ENCODE results near the gene BTBD2.

BTBD2 gene

GRCh38 chr19:2016041-2016807 lies 710 bp upstream of the BTBD2 start:
- FAIRE-seq (no peak), DNase-seq (ENCODE audit: insufficient read length, low spot score) (peak; percentile 85)

- DNase-seq (ENCODE audit: insufficient read length, low spot score) (peak; percentile 37), FAIRE-seq (no peak)
Measured at GRCh38 chr19:2014731-2015607, 545 bp downstream of the BTBD2 start.

- DNase-seq (ENCODE audit: insufficient read length, low spot score): no peak
- FAIRE-seq: no peak
Measured at GRCh38 chr19:2014131-2014571, 1.4 kb downstream of the BTBD2 start.

- no peak for DNase-seq (ENCODE audit: insufficient read length, low spot score)
- no peak for FAIRE-seq
Measured at GRCh38 chr19:2013683-2013961, 1.9 kb downstream of the BTBD2 start.

- DNase-seq (ENCODE audit: insufficient read length, low spot score) (no peak), FAIRE-seq (no peak)
Measured at GRCh38 chr19:2012941-2013682, 2.4 kb downstream of the BTBD2 start.

- DNase-seq (ENCODE audit: insufficient read length, low spot score): no peak
- FAIRE-seq: no peak
Measured at GRCh38 chr19:2011169-2011568, 4.3 kb downstream of the BTBD2 start.

- no peak for FAIRE-seq
- DNase-seq (ENCODE audit: insufficient read length, low spot score): no peak
Measured at GRCh38 chr19:2010135-2010668, 5.3 kb downstream of the BTBD2 start.

GRCh38 chr19:2003874-2004273 lies 11.6 kb downstream of the BTBD2 start:
- FAIRE-seq: no peak

GRCh38 chr19:1999856-2000515 lies 15.5 kb downstream of the BTBD2 start:
- no peak for DNase-seq (ENCODE audit: insufficient read length, low spot score)
- FAIRE-seq: no peak

More at GRCh38 chr19:2003874-2004273, 11.6 kb downstream of the BTBD2 start:
- no peak for DNase-seq (ENCODE audit: insufficient read length, low spot score)

GRCh38 chr19:1998712-1999708 lies 16.5 kb downstream of the BTBD2 start:
- DNase-seq (ENCODE audit: insufficient read length, low spot score) (no peak), FAIRE-seq (no peak)

GRCh38 chr19:1997353-1998233 lies 17.9 kb downstream of the BTBD2 start:
- no peak for FAIRE-seq

GRCh38 chr19:1992759-1993260 lies 22.7 kb downstream of the BTBD2 start:
- FAIRE-seq (no peak), DNase-seq (ENCODE audit: insufficient read length, low spot score) (no peak)

More at GRCh38 chr19:1997353-1998233, 17.9 kb downstream of the BTBD2 start:
- no peak for DNase-seq (ENCODE audit: insufficient read length, low spot score)

GRCh38 chr19:1991018-1991913 lies 24.2 kb downstream of the BTBD2 start:
- DNase-seq (ENCODE audit: insufficient read length, low spot score) (no peak), FAIRE-seq (no peak)

GRCh38 chr19:1990230-1991017 lies 25.1 kb downstream of the BTBD2 start:
- no peak for FAIRE-seq

GRCh38 chr19:1989513-1990229 lies 25.8 kb downstream of the BTBD2 start:
- DNase-seq (ENCODE audit: insufficient read length, low spot score): no peak
- FAIRE-seq: no peak

More at GRCh38 chr19:1990230-1991017, 25.1 kb downstream of the BTBD2 start:
- no peak for DNase-seq (ENCODE audit: insufficient read length, low spot score)

All from HTR-8/SVneo (cell line).